ENCODE data around the gene SRPK3. TPM values are rescaled to one million over a fixed set of nuclear protein-coding genes. Genes with fewer than 3 reads are reported as not detected.

Gene SRPK3
- total RNA-seq, 1 donor = 0.54 TPM

DNA sequence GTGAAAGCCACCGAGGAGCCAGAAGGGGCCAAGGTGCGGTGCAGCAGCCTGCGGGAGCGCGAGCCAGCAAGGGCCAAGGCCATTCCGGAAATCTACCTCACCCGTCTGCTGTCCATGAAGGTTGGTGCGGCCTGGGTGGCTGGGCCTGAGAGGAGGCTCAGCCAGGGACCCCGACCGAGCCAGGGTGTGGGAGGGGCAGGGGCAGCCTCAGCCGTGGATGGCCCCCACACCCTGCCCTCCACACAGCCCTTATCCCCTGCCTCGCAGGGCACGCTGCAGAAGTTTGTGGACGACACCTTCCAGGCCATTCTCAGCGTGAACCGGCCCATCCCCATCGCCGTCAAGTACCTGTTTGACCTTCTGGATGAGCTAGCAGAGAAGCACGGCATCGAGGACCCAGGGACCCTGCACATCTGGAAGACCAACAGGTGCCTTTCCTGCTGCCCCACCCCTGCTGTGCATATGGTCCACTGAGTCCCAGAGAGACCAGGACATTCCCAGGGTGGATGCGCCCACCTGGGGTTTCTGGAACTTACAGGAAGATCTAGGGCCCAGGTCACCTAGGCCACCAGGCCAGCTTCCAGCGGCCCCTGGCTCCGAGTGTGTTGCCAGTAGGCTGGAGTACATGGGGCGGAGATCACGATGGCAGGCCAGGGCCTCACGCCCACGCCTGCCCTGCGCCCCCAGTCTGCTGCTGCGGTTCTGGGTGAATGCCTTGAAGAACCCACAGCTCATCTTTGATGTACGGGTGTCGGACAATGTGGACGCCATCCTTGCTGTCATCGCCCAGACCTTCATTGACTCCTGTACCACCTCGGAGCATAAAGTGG, 3.4 kb upstream of the SRPK3 start:
- DNase-seq (ENCODE audit: low read depth) = no peak
- no peak overlapping the region for H3K4me3 ChIP-seq (ENCODE audit: low read depth, low read length)
- TF ChIP-seq CTCF (IDR thresholded peaks at IDR 0.05; ENCODE audit: insufficient read depth, low read length) = no peak

GRCh38 chrX:153778181-153778580, 2.7 kb upstream of the SRPK3 start:
- DNase-seq (ENCODE audit: low read depth) = no peak
- TF ChIP-seq CTCF (IDR thresholded peaks at IDR 0.05; ENCODE audit: insufficient read depth, low read length) = no peak
- no peak overlapping the region for H3K4me3 ChIP-seq (ENCODE audit: low read depth, low read length)

GRCh38 chrX:153778684-153779101, 2.1 kb upstream of the SRPK3 start:
- no peak overlapping the region for H3K4me3 ChIP-seq (ENCODE audit: low read depth, low read length)
- no peak for DNase-seq (ENCODE audit: low read depth)
- TF ChIP-seq CTCF (IDR thresholded peaks at IDR 0.05; ENCODE audit: insufficient read depth, low read length) = no peak

DNA sequence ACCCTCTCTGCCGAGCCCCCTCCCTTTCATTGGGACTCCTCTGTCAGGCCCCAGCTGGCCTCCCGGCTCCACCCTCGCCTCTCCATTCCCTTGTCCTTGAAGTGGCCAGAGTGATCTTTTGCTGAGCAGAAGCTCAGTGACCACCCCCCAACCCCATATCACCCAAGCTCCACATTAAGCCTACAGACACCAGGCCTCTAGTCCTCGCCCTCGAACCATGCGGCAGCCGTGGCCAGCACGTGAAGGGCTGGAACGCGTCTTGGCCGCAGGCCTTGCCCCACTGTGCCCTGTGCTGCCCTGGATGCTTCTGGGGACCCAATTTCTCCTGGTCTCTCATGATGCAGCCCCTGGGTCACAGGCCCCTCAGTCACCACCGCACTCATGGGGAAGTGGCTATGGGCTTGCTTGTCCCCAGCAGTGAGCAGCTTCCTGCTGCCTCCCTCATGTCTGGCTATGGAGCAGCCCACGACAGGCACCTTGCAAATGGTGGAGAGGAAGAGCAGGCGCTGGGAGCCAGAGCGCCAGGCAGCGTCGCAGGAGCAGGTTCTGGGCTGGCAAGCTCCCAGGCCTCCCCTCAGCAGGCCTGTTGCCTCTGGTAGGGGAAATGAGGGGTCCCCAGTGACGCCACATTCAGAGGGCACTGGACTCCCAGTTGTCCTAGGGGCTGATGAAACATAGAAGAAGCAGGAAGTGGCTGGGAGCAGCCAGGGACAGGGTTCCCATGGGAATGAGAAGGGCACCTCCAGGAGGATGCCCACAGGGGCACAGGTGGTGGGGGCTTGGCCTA, 757 bp upstream of the SRPK3 start:
- DNase-seq (ENCODE audit: low read depth) = no peak
- no peak overlapping the region for H3K4me3 ChIP-seq (ENCODE audit: low read depth, low read length)
- TF ChIP-seq CTCF (IDR thresholded peaks at IDR 0.05; ENCODE audit: insufficient read depth, low read length) = no peak

DNA sequence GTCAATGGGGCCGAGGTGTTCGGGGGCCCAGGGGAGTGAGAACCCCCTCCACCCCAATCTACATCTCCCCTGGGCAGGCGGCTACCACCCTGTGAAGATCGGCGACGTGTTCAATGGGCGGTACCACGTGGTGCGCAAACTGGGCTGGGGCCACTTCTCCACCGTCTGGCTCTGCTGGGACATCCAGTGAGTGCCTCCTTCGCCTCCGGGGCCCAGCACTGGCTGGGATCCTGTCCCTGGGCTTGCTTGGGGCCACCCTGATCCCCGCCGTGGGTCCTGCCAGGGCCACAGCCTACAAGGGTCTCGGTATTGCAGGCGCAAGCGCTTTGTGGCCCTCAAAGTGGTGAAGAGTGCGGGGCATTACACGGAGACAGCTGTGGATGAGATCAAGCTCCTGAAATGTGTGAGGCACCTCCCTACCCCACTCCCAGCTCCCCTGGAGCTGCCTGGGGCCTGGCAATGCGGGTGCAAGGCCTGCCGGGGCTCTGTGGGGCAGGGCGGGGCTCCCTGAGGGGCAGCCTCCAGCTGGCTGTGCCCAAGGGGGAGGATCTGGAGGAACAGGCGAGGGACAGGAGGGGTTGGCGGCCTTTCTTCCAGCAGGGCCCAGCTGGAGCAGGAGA, 697 bp downstream of the SRPK3 start:
- H3K4me3 ChIP-seq (ENCODE audit: low read depth, low read length) = no peak overlapping the region
- no peak for DNase-seq (ENCODE audit: low read depth)
- no peak for TF ChIP-seq CTCF (IDR thresholded peaks at IDR 0.05; ENCODE audit: insufficient read depth, low read length)

DNA sequence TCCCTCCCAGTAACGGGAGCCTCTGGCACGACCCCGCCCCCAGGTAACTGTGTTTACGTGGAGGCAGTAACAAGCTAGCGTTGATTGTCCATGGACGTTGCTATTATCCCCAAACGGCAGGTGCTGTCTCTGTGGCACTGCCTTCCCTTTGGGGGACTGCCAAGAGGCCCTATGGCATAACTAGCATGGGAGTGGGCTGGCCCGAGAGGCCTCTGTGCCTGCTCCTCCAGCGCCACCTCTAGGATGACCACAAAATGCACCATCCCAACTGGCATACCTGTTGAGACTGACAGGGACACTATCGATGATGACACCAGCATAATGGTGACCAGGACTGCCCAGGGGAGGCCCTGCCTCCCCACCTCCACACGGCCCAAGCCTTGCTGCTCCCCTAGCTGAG, 1.5 kb downstream of the SRPK3 start:
- H3K4me3 ChIP-seq (ENCODE audit: low read depth, low read length) = no peak overlapping the region
- no peak for DNase-seq (ENCODE audit: low read depth)
- no peak for TF ChIP-seq CTCF (IDR thresholded peaks at IDR 0.05; ENCODE audit: insufficient read depth, low read length)
